Mucosa of gallbladder (tissue), 1 donor: Measurements from ENCODE around the gene SLC17A8. TPM values are rescaled to one million over a fixed set of nuclear protein-coding genes. Genes with fewer than 3 reads are reported as not detected.

Experiments
- DNase-seq: peaks from one replicate; pipeline ENCODE4 v3.0.0-alpha.2; 2020; ENCODE audit warnings: low spot score
- total RNA-seq: library from RNA; stranded (reverse); gene quantifications from one replicate; pipeline ENCODE4 v1.2.1, GENCODE V29; 2021
- donor health status: DM: no; HTN: no; CAD: no.

SLC17A8 gene
- total RNA-seq, 1 donor from 2014 or later, result not detected

GRCh38 chr12:100371146-100371545 is 14.3 kb downstream of the SLC17A8 start:
- no peak for DNase-seq

- DNase-seq, result no peak
Observed at GRCh38 chr12:100372853-100373640, 16.2 kb downstream of the SLC17A8 start.

- peak; percentile 44 for DNase-seq
Observed at GRCh38 chr12:100375038-100375735, 18.3 kb downstream of the SLC17A8 start.

- DNase-seq, result peak; percentile 50
Observed at GRCh38 chr12:100376161-100376560, 19.3 kb downstream of the SLC17A8 start.

- DNase-seq, result no peak
Observed at GRCh38 chr12:100381379-100381778, 24.5 kb downstream of the SLC17A8 start.

- DNase-seq, result no peak
Observed at GRCh38 chr12:100382338-100382737, 25.5 kb downstream of the SLC17A8 start.

GRCh38 chr12:100383586-100384558 is 27.0 kb downstream of the SLC17A8 start:
- no peak for DNase-seq

GRCh38 chr12:100384559-100384935 is 27.7 kb downstream of the SLC17A8 start:
- DNase-seq, result no peak

GRCh38 chr12:100388382-100388781 is 31.5 kb downstream of the SLC17A8 start:
- no peak for DNase-seq

- peak; percentile 56 for DNase-seq
Observed at GRCh38 chr12:100391856-100392255, 35.0 kb downstream of the SLC17A8 start.

- DNase-seq, result no peak
Observed at GRCh38 chr12:100393200-100393599, 36.3 kb downstream of the SLC17A8 start.

- no peak for DNase-seq
Observed at GRCh38 chr12:100395811-100396210, 38.9 kb downstream of the SLC17A8 start.

- no peak for DNase-seq
Observed at GRCh38 chr12:100398307-100398706, 41.4 kb downstream of the SLC17A8 start.

- no peak for DNase-seq
Observed at GRCh38 chr12:100399095-100399494, 42.2 kb downstream of the SLC17A8 start.

- no peak for DNase-seq
Observed at GRCh38 chr12:100401660-100402059, 44.8 kb downstream of the SLC17A8 start.

GRCh38 chr12:100402763-100403162 is 45.9 kb downstream of the SLC17A8 start:
- DNase-seq, result no peak

- DNase-seq, result no peak
Observed at GRCh38 chr12:100403446-100403845, 46.6 kb downstream of the SLC17A8 start.

- no peak for DNase-seq
Observed at GRCh38 chr12:100404769-100405407, 48.0 kb downstream of the SLC17A8 start.

GRCh38 chr12:100413001-100413400 is 56.1 kb downstream of the SLC17A8 start:
- DNase-seq, result no peak

- no peak for DNase-seq
Observed at GRCh38 chr12:100414739-100415138, 57.9 kb downstream of the SLC17A8 start.

GRCh38 chr12:100422646-100423045 is 65.8 kb downstream of the SLC17A8 start:
- DNase-seq, result no peak

- DNase-seq, result no peak
Observed at GRCh38 chr12:100426145-100426544, 69.3 kb downstream of the SLC17A8 start.
